ENCODE results near the gene LDLRAD4.

LDLRAD4 gene

DNA sequence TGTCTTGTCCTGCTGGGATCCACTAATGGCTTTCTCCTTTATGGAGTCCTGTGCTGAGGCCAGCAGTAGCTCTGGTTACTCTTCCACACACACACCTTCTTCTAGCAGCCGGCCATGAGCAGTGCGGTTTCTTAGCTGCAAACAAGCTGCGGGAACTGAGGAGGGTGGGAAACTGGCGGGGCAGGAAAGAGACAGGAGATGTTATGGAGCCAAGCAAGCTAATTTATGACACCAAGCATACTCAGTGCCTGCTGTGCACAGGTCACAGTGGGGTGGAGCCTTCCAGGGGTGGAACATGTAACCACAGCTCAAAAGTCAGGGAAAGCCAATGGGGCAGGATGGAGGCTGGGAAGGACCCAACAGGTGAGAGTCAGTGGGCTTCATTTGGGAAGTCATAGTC is 327.0 kb downstream of the LDLRAD4 start:
- DNase-seq, result no peak

GRCh38 chr18:13545955-13546354 is 327.4 kb downstream of the LDLRAD4 start:
- DNase-seq, result no peak

- no peak for DNase-seq
These were observed 328.1 kb downstream of the LDLRAD4 start for GRCh38 chr18:13546638-13547037.

DNA sequence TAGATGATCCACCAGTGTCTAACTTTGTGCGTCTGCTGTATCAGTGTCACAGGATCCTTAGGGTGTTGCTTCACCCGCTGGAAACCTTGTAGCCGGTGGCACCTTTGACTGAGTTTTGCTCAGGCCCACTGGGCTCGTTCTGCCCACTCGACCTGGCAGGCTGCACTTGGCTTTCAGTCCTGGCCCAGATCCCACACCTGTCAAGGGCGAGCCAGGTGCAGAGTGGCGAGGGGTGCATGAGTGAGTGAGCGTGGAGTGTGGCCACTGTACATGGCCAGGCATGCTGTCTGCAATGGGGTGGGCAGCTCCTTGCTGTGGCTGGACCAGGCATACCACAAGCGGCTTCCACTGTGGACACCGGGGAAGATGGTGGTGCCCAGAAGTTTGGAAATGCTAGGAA is 328.8 kb downstream of the LDLRAD4 start:
- DNase-seq, result no peak

GRCh38 chr18:13548106-13548819 is 329.7 kb downstream of the LDLRAD4 start:
- DNase-seq, result no peak

DNA sequence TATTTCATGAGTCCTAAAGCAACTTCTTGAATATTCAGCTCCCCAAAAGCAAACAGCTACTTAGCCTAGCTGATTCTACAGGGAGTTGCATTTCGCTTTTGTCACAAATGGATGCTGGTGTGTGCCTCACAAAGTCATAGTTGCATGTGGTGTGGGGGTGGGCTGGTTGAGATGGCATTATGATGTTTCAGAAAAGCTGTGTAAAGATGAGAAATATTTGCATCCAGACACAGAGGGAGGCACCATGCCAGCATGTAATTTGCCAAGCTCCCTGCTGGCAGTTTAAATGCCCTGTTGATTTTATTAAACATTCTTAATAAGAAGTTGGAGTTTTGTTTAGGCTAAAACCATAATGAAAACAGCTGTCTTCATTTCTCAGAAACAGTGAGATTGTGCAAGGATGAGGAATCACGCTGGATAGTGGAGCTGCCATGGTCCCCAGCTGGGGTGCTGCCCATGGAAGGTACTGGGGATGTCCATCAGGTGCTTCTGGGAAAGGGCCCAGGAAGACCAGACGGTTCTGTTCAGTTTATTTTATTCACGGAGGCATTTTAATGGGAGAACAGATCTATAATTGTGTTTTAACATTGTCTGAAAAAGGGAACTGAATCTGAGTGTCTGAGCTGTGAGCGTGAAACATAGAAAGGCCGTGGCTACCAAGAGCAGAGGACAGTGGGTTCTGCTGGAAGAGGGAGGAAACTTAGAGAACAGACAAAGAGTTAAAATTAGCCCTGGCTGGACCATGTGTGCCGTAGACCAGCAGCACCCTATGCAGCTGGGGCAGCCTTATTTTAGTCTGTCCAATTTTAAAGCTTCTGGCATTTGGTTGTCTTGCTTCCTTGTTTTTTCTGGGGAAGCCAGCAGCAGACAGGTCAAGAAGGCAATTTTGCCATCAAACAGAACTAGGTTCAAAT is 330.7 kb downstream of the LDLRAD4 start:
- no peak for DNase-seq

DNA sequence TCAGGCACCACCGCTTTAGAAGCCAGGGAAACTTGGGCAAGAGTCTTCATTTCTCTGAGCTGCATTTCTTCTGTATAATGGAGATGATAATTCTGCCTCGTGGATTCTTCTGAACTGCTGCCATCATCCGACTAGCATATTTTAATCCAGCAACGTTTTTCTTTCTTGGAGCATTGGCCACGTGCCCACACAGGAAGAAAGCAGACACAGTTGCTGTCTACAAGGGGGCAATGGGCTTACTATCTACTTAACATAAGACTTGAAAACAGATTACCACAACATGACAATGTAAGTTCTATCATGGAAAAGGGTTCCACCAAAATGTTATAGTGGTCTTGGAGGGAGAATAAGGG is 331.3 kb downstream of the LDLRAD4 start:
- DNase-seq, result no peak

DNA sequence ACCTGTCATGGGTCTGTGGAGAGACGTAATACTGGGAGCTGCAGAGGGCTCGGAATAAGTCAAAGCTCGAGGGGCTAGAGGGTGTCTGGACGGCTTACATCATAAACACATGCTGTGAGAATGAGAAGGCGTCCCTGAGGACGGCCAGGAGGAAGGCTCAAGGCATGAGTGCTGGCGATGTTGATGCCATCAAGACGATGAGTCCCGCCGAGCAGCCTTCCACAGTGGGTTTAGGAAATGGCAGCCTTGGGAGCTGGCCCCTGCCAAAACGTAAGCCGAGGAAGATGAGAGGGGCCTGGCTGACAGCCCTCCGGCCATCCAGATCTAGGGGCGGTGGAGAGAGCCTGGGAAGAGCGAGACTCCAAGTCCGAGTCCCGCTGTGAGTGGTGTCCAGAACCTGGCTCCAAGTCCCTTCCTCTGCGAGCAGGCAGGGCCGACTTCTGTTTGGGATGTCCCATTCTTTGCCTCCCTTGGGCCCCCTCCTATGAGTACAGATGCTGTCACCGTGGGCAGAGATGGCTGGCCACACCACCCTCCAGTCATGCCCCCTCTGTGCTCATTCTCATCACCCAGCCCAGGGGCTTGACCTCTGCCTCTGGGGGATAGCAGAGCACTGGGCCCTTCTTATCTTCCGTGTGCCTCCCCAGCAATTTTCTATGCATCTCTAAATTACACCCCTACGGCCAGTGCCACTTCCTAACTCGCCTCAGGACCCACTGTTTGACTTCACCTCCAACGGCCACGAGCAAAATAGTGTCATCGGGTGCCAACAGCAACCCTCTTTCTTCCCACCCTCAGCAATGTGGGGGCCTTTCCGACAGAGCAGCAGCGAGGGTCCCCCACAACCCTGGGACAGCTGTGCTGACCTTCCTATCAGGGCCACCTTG is 332.1 kb downstream of the LDLRAD4 start:
- no peak for DNase-seq

DNA sequence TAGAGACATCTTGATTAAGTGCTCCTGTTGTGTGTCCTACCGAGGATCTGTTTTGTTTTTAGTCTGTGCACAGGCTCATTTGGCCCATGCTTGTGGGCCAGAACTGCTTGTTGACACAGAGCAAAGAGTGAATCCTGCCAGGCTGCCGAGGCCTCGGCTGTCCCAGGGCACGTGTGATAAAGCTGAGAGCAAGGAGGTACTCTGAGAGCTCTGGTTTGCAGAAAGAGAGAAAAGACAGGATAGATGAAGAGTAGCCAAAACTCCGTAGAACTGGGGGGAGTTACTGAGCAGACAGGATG is 332.7 kb downstream of the LDLRAD4 start:
- DNase-seq, result no peak

DNA sequence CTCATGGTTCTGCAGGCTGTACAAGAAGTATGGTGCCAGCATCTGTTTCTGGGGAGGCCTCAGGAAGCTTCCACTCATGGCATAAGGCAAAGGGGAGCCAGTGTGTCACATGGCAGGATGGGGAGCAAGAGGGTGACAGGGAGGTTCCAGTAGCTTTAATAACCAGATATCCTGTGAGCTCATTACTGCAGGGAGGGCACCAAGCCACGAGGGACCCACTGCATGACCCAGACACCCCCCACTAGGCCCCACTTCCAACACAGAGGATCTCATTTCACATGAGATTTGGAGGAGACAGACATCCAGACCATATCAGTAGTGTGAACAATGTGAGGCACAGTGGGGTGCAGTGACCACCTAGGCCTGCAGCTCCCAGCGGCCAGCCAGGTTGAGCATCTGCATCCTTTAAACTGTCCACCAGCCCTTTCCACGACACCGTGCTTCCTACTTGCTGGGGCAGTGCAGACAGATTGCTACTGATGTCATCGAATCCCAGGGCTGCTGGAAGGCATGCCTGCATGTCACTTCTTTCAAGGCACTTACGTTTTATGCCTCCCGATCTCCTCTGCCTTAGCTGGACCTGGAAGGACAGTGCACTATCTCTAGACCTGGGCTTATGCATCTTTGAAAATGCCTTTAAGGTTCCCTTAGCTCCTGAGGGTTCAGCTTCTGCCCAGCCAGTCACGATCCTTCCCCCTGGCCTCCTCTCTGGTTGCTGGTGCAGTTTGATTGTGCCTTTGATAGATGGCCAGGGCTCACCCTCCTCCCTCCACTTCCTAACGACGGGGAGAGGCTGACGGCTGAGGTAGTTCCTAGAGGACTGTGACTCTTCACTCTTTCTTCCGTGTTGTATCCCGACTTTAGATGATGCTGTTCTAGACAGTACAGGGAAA is 333.5 kb downstream of the LDLRAD4 start:
- DNase-seq, result no peak

GRCh38 chr18:13553449-13553848 is 334.9 kb downstream of the LDLRAD4 start:
- no peak for DNase-seq

GRCh38 chr18:13555192-13555591 is 336.6 kb downstream of the LDLRAD4 start:
- no peak for DNase-seq

GRCh38 chr18:13555865-13556264 is 337.3 kb downstream of the LDLRAD4 start:
- no peak for DNase-seq

DNA sequence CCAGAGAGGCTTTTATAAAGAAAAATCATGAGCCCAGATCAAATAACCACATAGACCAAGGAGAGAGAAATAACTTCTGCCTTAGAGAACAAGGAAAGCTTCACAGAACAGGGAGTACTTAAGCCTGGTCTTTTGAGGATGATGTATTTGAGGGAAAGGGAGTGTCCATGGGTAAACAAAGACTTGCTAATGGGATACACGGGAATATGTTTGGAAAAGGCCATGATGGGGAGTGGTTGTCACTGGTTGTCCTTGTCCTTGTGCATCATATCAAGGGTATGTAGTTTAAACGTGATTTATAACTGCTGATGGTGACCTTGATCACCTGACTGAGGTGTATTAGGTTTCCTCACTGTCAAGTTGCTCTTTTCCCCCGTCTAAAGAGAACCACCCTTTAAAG is 337.9 kb downstream of the LDLRAD4 start:
- no peak for DNase-seq

DNA sequence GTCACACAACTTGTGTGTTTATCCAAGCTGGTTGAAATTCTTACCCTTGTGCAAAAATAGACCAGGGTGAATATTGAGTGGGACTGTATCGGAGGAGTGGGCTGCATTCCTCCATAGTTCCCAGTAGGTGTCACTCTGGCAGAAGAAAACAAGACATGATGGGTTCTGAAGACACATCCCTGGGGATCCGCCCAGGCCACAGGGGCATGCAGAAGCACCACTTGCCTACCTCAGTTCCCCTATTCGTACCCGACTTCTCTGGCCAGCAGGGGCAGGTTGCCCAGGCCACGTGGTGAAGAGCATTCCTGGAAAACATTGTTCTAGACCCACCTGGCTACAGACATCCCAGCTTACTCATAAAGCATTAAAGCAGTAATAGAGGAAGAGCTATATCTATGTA is 339.6 kb downstream of the LDLRAD4 start:
- DNase-seq, result peak; percentile 18

GRCh38 chr18:13558790-13559189 is 340.2 kb downstream of the LDLRAD4 start:
- DNase-seq, result no peak

- DNase-seq, result no peak
These were observed 341.2 kb downstream of the LDLRAD4 start for GRCh38 chr18:13559754-13560153.

DNA sequence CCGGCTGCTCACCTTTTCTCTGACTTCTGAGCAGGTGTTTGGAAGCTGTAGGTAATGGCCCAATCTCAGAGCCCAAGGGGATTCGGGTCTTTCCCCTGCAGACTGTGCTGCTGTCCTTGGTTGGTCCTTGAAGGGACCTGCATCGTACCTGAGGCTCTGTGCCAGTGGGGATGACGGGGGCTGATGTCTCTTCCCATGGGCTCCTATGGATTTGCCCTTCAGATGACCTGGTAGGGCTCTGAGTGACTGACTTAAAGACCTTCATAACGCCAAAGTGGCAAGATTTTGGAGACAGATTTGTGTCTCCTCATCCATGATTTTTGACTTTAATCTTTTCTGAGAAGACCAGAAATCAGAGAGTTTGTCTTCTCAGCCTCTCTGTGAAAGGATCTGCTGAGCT is 341.7 kb downstream of the LDLRAD4 start:
- DNase-seq, result no peak

DNA sequence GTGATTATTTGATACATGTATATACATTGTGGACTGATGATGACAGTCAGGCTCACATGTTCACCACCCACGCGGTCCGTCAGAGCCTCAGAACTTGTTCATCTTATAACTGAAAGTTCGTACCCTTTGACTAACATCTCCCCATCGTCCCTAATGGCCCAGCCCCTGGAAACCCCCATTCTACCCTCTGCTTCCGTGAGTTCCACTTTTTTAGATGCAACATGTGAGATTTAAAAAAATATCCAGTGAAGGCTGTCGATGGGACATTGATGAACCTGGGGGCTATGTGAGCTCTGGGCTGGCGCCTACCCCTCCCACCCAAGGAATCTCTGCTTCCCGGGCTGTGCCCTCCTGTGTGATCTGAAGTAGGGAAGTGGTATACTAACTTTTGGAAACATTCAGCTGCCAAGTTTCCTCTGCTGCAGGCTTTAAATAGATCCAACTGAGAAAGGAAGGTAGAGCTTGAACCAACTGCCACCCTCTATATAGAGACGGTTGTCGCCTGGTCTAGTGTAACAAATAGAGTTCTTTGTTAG is 344.0 kb downstream of the LDLRAD4 start:
- no peak for DNase-seq

DNA sequence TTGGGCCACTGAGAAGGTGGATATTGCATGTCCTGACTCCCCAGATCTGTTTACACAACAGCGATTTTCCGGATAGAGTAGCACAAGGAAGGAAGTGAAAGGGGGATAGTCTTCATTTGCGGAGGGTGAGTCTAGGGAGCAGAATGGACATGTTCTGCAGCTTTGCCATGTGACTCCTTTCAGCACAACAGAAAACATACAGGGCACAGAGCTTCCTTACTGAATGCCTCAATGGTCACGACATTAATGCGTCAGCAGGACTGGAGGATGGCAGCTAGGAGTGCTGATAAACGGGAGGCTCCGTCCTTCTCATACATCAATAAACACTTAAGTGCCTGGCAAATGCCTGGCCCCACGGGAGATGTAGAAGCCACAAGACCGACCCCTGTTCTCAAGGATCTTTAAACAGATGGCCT is 344.8 kb downstream of the LDLRAD4 start:
- DNase-seq, result no peak

DNA sequence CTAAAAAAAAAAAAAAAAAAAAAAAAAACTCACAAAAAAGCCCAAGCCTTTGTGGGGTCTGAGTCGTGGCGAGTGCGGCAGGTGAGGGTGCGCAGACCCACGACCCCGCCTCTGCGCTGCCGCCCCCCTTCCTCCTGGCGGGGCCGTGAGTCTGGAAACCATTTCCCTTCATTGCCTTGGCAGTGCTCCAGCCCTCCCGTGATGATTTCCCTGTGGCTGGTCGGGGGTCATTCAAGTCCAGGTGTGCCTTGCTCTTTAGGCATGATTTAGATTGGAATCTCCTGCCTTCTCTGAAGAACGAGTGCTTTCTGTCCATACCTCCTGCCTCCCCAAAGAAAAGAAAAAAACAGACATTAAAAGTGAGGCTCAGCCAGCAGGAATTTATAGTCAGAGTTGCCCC is 346.0 kb downstream of the LDLRAD4 start:
- DNase-seq, result no peak

GRCh38 chr18:13565228-13565627 is 346.7 kb downstream of the LDLRAD4 start:
- no peak for DNase-seq
